Omental fat pad (tissue), 4 donors: ENCODE data around the gene PID1. TPM values are rescaled to one million over a fixed set of nuclear protein-coding genes. Genes with fewer than 3 reads are reported as not detected.
"Not testable (repeated sequence)": the region's sequence is repeated elsewhere in the genome, so short reads cannot be mapped to it uniquely, and the experiment has no call there.

ENCODE experiments used
- ATAC-seq: fragments of 150-250 bp; one replicate; pipeline ENCODE4 v1.9.1; 2016; ENCODE audit warnings: mild to moderate bottlenecking, moderate library complexity; ENCODE audit not compliant: low FRiP score
- DNase-seq: peaks from one replicate; pipeline ENCODE4 v3.0.0-alpha.2; 2019; ENCODE audit warnings: low spot score
- total RNA-seq, 4 donors: library from RNA; depleted of rRNA; stranded (reverse); fragments of >200 nt; gene quantifications; one replicate each; pipeline ENCODE4 v1.1.0, GENCODE V29; 2016
- TF ChIP-seq, protein P1 (sequence below), 3 donors: fragments of 450-650 bp; IDR thresholded peaks; one replicate each; pipeline ENCODE4 v1.5.1; 2016 to 2017; ENCODE audit warnings: antibody characterized with exemption in 3 of 3, mild to moderate bottlenecking in 3 of 3, moderate library complexity in 2 of 3

The PID1 gene
- total RNA-seq, 4 donors from 2014 or later: 20.7 to 98.7 (median 59.1) TPM

DNA sequence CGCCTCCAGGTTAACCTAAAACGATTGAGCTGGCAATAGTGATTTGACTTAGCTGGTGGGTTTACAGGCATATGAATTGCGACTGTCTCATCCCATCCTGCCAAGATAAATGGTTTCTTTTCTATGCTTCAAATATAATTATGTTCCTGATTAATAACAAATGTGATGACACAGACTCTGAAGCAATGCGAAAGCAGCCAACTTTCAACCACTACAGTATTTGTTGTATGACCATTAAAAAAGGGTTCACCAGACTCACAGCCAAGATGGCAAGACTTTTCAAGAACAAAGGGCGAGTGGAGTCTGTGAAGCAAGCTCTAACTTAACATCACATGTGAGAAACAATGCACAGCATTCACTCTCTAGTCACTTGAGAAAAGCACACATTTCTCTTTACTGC is 186.6 kb downstream of the PID1 start:
- no peak for ATAC-seq
- no peak for DNase-seq
- TF ChIP-seq, protein P1, sequence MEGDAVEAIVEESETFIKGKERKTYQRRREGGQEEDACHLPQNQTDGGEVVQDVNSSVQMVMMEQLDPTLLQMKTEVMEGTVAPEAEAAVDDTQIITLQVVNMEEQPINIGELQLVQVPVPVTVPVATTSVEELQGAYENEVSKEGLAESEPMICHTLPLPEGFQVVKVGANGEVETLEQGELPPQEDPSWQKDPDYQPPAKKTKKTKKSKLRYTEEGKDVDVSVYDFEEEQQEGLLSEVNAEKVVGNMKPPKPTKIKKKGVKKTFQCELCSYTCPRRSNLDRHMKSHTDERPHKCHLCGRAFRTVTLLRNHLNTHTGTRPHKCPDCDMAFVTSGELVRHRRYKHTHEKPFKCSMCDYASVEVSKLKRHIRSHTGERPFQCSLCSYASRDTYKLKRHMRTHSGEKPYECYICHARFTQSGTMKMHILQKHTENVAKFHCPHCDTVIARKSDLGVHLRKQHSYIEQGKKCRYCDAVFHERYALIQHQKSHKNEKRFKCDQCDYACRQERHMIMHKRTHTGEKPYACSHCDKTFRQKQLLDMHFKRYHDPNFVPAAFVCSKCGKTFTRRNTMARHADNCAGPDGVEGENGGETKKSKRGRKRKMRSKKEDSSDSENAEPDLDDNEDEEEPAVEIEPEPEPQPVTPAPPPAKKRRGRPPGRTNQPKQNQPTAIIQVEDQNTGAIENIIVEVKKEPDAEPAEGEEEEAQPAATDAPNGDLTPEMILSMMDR (IDR thresholded peaks at IDR 0.05): no peak

DNA sequence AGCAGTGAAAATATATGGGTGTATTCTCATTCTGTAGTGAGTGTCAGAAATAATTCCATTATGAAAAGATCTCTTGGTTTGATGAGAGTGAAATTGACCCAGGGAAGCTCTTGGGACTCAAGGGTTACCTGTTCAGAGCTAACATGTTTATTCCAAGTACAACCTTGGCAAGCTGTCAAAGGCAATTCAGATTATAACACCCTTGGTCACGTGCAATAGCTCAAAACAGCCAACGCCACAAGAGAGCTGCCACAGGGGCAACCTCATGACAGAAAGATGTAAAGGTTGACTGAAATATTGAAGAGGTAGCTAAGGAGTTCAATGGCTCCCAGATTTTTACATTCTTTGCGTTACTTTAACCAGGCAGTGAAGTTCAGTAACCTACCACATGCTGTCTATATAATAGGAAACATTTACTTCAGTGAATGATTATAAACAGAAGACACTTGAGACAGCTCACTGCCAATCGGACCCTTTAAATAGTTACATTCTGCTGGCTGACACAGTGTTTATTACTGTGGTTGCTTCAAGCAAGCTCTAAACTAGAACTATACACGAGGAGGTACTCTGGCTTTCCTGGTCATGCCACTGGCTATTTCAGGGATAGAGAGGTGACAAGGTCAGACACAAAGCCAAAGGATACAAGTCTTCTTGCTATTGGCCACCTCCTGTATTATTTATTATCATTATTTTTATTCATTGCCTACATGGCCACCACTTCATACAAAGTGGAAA is 187.3 kb downstream of the PID1 start:
- DNase-seq (no peak), ATAC-seq (no peak)
- TF ChIP-seq, protein P1 (IDR thresholded peaks at IDR 0.05): no peak

DNA sequence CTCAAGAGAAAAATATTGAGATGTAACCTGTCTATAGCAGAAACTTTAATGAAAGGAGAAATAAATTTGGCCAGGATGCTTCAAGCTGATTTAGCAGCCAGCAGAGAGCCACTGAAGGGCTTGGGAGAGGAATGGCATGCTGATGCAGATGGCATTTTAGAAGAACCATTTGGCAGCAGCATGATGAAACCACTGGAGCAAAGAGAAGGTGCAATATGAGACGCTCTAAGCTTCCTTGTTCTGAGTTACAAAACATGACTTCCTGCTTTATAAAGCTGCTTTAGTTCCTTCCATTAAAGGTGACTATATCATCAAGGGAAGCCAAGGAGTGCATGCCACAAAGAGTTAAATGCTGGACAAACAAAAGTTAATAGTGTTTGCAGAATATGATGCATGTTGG is 189.7 kb downstream of the PID1 start:
- TF ChIP-seq, protein P1 (IDR thresholded peaks at IDR 0.05): no peak
- DNase-seq (no peak), ATAC-seq (no peak)

DNA sequence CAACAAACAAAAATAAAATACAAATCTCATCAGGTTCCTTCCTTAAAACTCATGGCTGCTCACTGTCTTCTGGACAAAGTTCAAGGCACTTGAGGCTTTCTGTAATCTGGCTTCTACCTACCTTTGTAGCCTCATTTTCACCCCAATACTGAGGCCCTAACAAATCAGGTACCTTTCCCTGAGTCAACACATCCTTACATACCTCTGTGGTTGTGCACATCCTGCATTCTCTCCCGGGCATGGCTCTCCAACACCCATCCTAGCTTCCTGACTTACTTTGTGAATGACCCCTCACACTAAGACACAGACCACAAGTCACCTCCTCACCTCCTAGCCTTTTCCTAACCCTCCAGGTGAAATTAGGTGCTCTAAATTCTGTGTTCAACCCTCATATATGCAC is 190.9 kb downstream of the PID1 start:
- TF ChIP-seq, protein P1 (IDR thresholded peaks at IDR 0.05): no peak
- DNase-seq: no peak
- no peak for ATAC-seq

DNA sequence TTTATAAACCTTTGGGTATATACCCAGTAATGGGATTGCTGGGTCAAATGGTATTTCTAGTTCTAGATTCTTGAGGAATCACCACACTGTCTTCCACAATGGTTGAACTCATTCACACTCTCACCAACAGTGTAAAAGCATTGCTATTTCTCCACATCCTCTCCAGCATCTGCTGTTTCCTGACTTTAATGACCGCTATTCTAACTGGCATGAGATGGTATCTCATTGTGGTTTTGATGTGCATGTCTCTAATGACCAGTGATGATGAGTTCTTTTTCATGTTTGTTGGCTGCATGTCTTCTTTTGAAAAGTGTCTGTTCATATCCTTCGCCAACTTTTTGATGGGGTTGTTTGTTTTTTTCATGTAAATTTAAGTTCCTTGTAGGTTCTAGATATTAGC is 194.2 kb downstream of the PID1 start:
- DNase-seq, ATAC-seq: not testable (repeated sequence)

DNA sequence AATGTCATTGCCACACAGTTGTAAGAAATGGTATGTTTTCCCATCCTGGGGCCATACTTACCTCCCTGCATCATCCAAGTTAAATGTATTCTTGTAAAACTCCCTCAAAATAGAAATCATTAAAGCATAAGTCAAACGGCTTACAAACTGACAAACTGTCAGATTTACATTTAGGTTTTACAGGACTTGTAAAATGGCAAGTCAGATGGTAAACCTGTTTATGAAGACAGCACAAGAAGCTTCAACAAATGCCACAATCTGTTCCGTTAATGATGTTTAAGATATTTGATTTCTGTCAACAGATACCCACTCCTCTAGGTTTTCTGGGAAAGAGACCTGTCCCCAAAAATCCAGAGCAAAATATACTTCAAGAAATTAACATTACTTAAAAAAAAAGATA is 197.2 kb downstream of the PID1 start:
- TF ChIP-seq, protein P1 (IDR thresholded peaks at IDR 0.05): no peak
- no peak for ATAC-seq
- no peak for DNase-seq

DNA sequence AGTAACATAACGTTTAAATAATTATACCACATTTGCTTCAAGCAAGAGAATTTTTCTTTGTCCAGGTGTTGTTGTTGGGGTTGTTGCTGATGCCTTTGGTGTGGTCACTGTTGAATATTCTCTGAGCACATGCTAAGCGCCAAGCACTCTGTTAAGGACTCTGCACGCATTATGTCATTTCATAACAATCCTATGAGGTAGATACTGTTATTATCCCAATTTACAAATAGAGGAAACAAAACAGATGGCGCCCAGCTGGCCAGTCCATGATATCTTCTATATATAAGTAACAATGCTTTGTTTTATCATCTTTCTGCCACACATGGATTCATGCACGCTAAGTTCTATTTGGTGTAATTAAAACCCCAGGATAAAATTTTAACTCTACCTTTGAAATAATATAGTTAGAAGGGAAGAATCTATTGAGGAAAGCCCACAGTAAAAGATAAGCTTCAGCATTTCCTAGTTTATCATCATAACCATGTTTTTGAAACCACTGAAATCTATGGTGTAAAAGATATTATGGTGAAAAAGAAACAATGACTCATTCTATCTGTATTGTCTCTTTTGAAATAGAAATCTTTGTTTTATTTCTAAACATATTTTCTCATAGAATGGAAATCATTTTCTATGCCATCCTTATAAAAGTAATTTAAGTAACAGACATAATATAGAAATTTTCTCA is 199.7 kb downstream of the PID1 start:
- no peak for ATAC-seq
- TF ChIP-seq, protein P1 (IDR thresholded peaks at IDR 0.05): no peak
- no peak for DNase-seq
